Keratinocyte (primary cell): ENCODE data around the gene YPEL3. TPM values are rescaled to one million over a fixed set of nuclear protein-coding genes. Genes with fewer than 3 reads are reported as not detected.

Source experiments
- DNase-seq: peaks from one replicate; pipeline ENCODE4 v3.0.0-alpha.2; 2011; ENCODE audit warnings: low read depth, missing footprints, low spot score
- FAIRE-seq: peaks from 2 replicates; lab custom pipeline; 2011; peaks lifted over from hg19 to GRCh38; lab: Jason Lieb, UNC
- H2AFZ ChIP-seq: 2 replicates; pipeline ENCODE4 v1.6.0; 2012; ENCODE audit warnings: low read length, control low read depth, inconsistent platforms; ENCODE audit not compliant: control insufficient read depth
- H3K27ac ChIP-seq: 2 replicates; pipeline ENCODE4 v1.5.1; 2011; ENCODE audit warnings: low read length; ENCODE audit not compliant: control insufficient read depth, insufficient read depth
- H3K27me3 ChIP-seq: 3 replicates; pipeline ENCODE4 v1.6.0; 2011; ENCODE audit warnings: low read length; ENCODE audit not compliant: control insufficient read depth, insufficient read depth; ENCODE audit errors: extremely low read depth
- H3K36me3 ChIP-seq, 2 experiments: 2 replicates in 1 of 2; 3 replicates in 1 of 2; pipeline ENCODE4 v1.5.1; 2011; ENCODE audit warnings: low read length in 2 of 2, mild to moderate bottlenecking in 1 of 2; ENCODE audit not compliant: control insufficient read depth in 2 of 2, insufficient read depth in 2 of 2; ENCODE audit errors: extremely low read depth in 1 of 2
- H3K4me1 ChIP-seq: 3 replicates; pipeline ENCODE4 v1.5.1; 2011; ENCODE audit warnings: low read length; ENCODE audit not compliant: control insufficient read depth, insufficient read depth; ENCODE audit errors: extremely low read depth
- H3K4me2 ChIP-seq: 3 replicates; pipeline ENCODE4 v1.6.0; 2011; ENCODE audit warnings: low read depth, low read length; ENCODE audit not compliant: control insufficient read depth, insufficient read depth; ENCODE audit errors: extremely low read depth
- H3K4me3 ChIP-seq, 3 experiments: fragments of 200-600 bp in 1 of 3; sonication (generic) in 1 of 3; 2 replicates in 2 of 3; 3 replicates in 1 of 3; pipeline ENCODE4 v1.5.1; 2011 to 2016; ENCODE audit warnings: low read length in 3 of 3, mild to moderate bottlenecking in 3 of 3, control low read depth in 2 of 3, inconsistent platforms in 1 of 3, low read depth in 1 of 3, mixed read lengths in 1 of 3, mixed run types in 1 of 3, moderate library complexity in 1 of 3; ENCODE audit not compliant: control insufficient read depth in 2 of 3, insufficient read depth in 2 of 3; ENCODE audit errors: extremely low read depth in 1 of 3
- H3K79me2 ChIP-seq: 2 replicates; pipeline ENCODE4 v1.6.0; 2012; ENCODE audit warnings: low read length; ENCODE audit not compliant: control insufficient read depth, insufficient read depth
- H3K9ac ChIP-seq: 3 replicates; pipeline ENCODE4 v1.6.0; 2011; ENCODE audit warnings: low read length; ENCODE audit not compliant: control insufficient read depth, insufficient read depth; ENCODE audit errors: extremely low read depth
- H3K9me1 ChIP-seq: 3 replicates; pipeline ENCODE4 v1.6.0; 2011; ENCODE audit warnings: low read length; ENCODE audit not compliant: control insufficient read depth, insufficient read depth; ENCODE audit errors: extremely low read depth
- H3K9me3 ChIP-seq: 2 replicates; pipeline ENCODE4 v1.5.1; 2012; ENCODE audit warnings: low read depth, low read length; ENCODE audit not compliant: control insufficient read depth
- H4K20me1 ChIP-seq: 3 replicates; pipeline ENCODE4 v1.6.0; 2011; ENCODE audit warnings: low read length; ENCODE audit not compliant: control insufficient read depth, insufficient read depth; ENCODE audit errors: extremely low read depth
- EZH2 ChIP-seq: IDR thresholded peaks from one replicate; pipeline ENCODE4 v1.6.1; 2012; ENCODE audit warnings: inconsistent platforms, mild to moderate bottlenecking, low read length, moderate library complexity
- dilution Hi-C: fragments of 300-500 bp; cut with MboI; formaldehyde crosslinking; loops from one replicate; pipeline ENCODE4 v1.7.0; 2020; ENCODE audit warnings: low sequenced_read_pairs; ENCODE audit not compliant: extremely low pct_ligation_motif_present
- polyA plus RNA-seq, 5 experiments: library from polyadenylated mRNA; depleted of rRNA in 3 of 5; stranded (reverse) in 3 of 5; stranded (forward) in 1 of 5; unstranded in 1 of 5; fragments of >200 nt; gene quantifications; 1 replicate in 1 of 5; 2 replicates in 3 of 5; 3 replicates in 1 of 5; pipeline versions ENCODE4 v1.2.1 to v1.2.3, GENCODE V29; 2011 to 2012; ENCODE audit warnings: missing spikeins in 2 of 5, low read depth in 1 of 5, low replicate concordance in 1 of 5
- TF ChIP-seq, protein P1 (sequence below), 3 experiments: IDR thresholded peaks in 1 of 3; conservative IDR thresholded peaks in 1 of 3; optimal IDR thresholded peaks in 1 of 3; 2 replicates in 2 of 3; 3 replicates in 1 of 3; pipeline versions ENCODE3 to v1.5.1; 2011; ENCODE audit warnings: low read length in 3 of 3, mild to moderate bottlenecking in 3 of 3, moderate library complexity in 2 of 3, control low read depth in 1 of 3, inconsistent platforms in 1 of 3; ENCODE audit not compliant: insufficient read depth in 2 of 3; ENCODE audit errors: extremely low read depth in 1 of 3

The YPEL3 gene
- polyA plus RNA-seq, 1 donor (not counting 4 experiments of a cell fraction or from before 2014, with no cell fraction given) = 13.5 TPM

DNA sequence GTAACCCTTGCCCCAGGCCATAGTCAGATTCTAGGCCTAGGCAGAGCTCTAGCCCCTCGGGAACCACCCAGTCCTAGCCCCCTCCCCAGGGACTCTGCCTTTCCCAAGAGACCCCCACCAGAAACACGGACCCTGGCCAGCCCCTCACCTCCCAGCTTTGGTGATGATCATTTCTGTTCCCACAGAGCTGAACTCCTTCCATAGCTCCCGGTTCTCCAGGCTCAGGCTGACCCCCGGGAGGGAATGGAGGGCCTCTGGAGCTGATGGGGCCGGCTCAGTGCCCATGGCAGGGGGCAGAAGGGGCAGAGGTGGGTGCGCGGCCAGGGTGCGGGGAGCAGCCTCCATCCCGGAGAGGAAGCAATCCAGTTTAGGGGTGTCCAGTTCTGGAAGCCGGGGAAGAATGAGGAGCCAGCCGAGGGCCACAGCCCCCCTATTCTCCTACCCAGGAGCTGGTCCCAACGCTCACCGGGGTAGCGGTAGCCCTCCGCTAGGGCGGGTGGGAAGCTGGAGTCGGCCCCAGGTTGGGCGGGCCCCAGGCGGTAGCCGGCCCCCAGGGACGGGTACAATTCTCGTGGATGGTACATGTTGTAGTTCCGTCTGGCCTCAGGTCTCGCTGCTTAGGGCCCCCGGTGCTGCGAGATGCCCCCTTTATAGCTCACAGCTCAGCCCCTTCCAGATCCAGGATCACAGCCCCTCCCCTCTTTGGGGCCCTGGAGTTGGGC is 5.2 kb downstream of the YPEL3 start:
- no peak for FAIRE-seq
- no peaks in the 10 kb centered on the region for H3K27me3 ChIP-seq
- peak overlapping the region; percentile 63 for H3K27ac ChIP-seq
- peaks cover 51% of the 10 kb centered on the region for H3K4me1 ChIP-seq
- no peak for TF ChIP-seq EZH2
- TF ChIP-seq, protein P1, sequence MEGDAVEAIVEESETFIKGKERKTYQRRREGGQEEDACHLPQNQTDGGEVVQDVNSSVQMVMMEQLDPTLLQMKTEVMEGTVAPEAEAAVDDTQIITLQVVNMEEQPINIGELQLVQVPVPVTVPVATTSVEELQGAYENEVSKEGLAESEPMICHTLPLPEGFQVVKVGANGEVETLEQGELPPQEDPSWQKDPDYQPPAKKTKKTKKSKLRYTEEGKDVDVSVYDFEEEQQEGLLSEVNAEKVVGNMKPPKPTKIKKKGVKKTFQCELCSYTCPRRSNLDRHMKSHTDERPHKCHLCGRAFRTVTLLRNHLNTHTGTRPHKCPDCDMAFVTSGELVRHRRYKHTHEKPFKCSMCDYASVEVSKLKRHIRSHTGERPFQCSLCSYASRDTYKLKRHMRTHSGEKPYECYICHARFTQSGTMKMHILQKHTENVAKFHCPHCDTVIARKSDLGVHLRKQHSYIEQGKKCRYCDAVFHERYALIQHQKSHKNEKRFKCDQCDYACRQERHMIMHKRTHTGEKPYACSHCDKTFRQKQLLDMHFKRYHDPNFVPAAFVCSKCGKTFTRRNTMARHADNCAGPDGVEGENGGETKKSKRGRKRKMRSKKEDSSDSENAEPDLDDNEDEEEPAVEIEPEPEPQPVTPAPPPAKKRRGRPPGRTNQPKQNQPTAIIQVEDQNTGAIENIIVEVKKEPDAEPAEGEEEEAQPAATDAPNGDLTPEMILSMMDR (optimal IDR thresholded peaks at IDR 0.05 in 1 of 3, IDR thresholded peaks at IDR 0.05 in 1 of 3, conservative IDR thresholded peaks at IDR 0.05 in 1 of 3; ENCODE audit: extremely low read depth in 1 of 3, insufficient read depth in 2 of 3, low read length in 3 of 3) = no peak
- dilution Hi-C loops = no loop called here
- H3K79me2 ChIP-seq = no peaks in the 10 kb centered on the region
- peaks cover 0 to 2% of the 10 kb centered on the region in 2 experiments for H3K36me3 ChIP-seq
- no peaks in the 10 kb centered on the region for H4K20me1 ChIP-seq
- H3K9me3 ChIP-seq = no peaks in the 10 kb centered on the region
- H3K9me1 ChIP-seq = no peaks in the 10 kb centered on the region
- peak overlapping the region; percentile 44 for H2AFZ ChIP-seq
- peak overlapping the region; percentile 10 for H3K9ac ChIP-seq
- peak overlapping the region in 1 of 3 experiments; percentile 10 for H3K4me3 ChIP-seq
- no peak for DNase-seq
- H3K4me2 ChIP-seq = peak overlapping the region; percentile 72

DNA sequence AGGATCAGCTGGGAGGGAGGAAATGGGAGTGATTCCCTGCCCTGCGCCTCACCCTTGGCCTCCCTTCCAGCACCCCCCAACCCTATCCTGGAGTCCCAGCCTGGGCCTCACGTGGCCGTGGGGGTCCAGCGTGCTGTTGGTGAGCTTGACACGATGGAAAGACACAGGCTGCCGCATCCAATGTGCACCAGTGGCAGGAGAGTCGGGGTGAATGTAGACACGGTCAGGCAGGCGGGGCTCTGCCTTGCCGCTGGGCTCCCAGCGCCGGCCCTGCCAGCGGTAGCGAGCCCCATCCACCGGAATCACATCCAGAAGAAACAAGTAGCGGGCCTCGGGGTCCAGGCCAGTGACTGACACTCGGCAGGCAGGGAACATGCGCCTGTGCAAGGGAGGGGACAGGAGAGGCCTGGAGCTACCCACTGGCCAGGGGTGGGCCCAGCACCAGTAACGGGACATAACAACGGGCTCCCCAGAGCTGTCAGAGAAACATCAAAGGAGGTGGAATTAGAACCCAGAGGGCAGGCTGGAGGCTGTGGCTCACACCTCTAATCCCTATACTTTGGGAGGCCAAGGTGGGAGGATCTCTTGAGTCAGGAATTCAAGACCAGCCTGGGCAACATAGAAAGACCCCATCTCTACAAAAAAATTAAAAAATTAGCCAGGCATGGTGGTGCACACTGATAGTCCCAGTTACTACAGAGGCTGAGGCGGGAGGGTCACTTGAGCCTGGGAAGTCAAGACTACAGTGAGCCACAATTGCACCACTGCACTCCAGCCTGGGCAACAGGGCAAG is 7.0 kb downstream of the YPEL3 start:
- H3K4me3 ChIP-seq = no peak overlapping the region
- no peaks in the 10 kb centered on the region for H3K9me3 ChIP-seq
- no peak overlapping the region for H3K4me2 ChIP-seq
- H3K4me1 ChIP-seq = peaks cover 39% of the 10 kb centered on the region
- H3K36me3 ChIP-seq = peaks cover 7 to 11% of the 10 kb centered on the region in 2 experiments
- H3K9ac ChIP-seq = no peak overlapping the region
- H3K9me1 ChIP-seq = no peaks in the 10 kb centered on the region
- H2AFZ ChIP-seq = peak overlapping the region; percentile 43
- FAIRE-seq (no peak), DNase-seq (no peak)
- H4K20me1 ChIP-seq = no peaks in the 10 kb centered on the region
- dilution Hi-C loops = no loop called here
- H3K79me2 ChIP-seq = no peaks in the 10 kb centered on the region
- no peak for TF ChIP-seq EZH2
- TF ChIP-seq, protein P1 (optimal IDR thresholded peaks at IDR 0.05 in 1 of 3, IDR thresholded peaks at IDR 0.05 in 1 of 3, conservative IDR thresholded peaks at IDR 0.05 in 1 of 3; ENCODE audit: extremely low read depth in 1 of 3, insufficient read depth in 2 of 3, low read length in 3 of 3) = no peak
- H3K27ac ChIP-seq = no peak overlapping the region
- no peaks in the 10 kb centered on the region for H3K27me3 ChIP-seq
